CD4-positive, alpha-beta T cell (primary cell): ENCODE measurements around the gene CHEK2. TPM values are rescaled to one million over a fixed set of nuclear protein-coding genes. Genes with fewer than 3 reads are reported as not detected.

Experiments used
- ATAC-seq: fragments of 200-7000 bp; cut with Tn5 transposase; one replicate; pipeline ENCODE4 v1.10.0; 2022; ENCODE audit warnings: mild to moderate bottlenecking; ENCODE audit not compliant: poor library complexity
- CTCF ChIA-PET: fragments of 350-600 bp; sonication (Branson Sonifier 250); formaldehyde crosslinking; loops from one replicate; lab custom pipeline; 2021; ENCODE audit warnings: antibody characterized with exemption, inconsistent platforms; lab: Charles Lee
- POLR2A ChIA-PET: fragments of 350-600 bp; sonication (Branson Sonifier 250); formaldehyde crosslinking; loops from one replicate; lab custom pipeline; 2021; ENCODE audit warnings: antibody characterized with exemption, inconsistent platforms; lab: Charles Lee
- DNase-seq, 14 experiments: peaks; one replicate each; pipeline ENCODE4 v3.0.0-alpha.2; 2013 to 2020; ENCODE audit warnings: mixed read lengths in 2 of 14
- H3K27ac ChIP-seq, 2 donors: one replicate each; pipeline versions ENCODE4 v1.5.1 to v1.7.0; 2013; ENCODE audit warnings: low read length in 2 of 2, low read depth in 1 of 2, mild to moderate bottlenecking in 1 of 2
- H3K27me3 ChIP-seq, 2 experiments: 1 replicate in 1 of 2; 2 replicates in 1 of 2; pipeline versions ENCODE4 v1.6.1 to v1.7.0; 2013; ENCODE audit warnings: low read length in 2 of 2, control low read depth in 1 of 2, mild to moderate bottlenecking in 1 of 2, moderate library complexity in 1 of 2; ENCODE audit not compliant: insufficient read depth in 2 of 2, control insufficient read depth in 1 of 2
- H3K36me3 ChIP-seq: one replicate; pipeline ENCODE4 v1.6.1; 2013; ENCODE audit warnings: low read length, control low read depth; ENCODE audit not compliant: insufficient read depth
- H3K4me1 ChIP-seq: one replicate; pipeline ENCODE4 v1.6.1; 2013; ENCODE audit warnings: low read length, control low read depth; ENCODE audit not compliant: insufficient read depth
- H3K4me3 ChIP-seq: one replicate; pipeline ENCODE4 v1.5.1; 2013; ENCODE audit warnings: mild to moderate bottlenecking, low read length, moderate library complexity
- H3K9me3 ChIP-seq, 2 experiments: 1 replicate in 1 of 2; 2 replicates in 1 of 2; pipeline versions ENCODE4 v1.6.1 to v1.7.0; 2013; ENCODE audit warnings: low read length in 2 of 2, mild to moderate bottlenecking in 2 of 2, control low read depth in 1 of 2, moderate library complexity in 1 of 2; ENCODE audit not compliant: control insufficient read depth in 1 of 2, insufficient read depth in 1 of 2
- H3K27ac Mint-ChIP-seq: one replicate; pipeline ENCODE4 v1.8.0; 2020; ENCODE audit warnings: mixed read lengths
- H3K27me3 Mint-ChIP-seq: one replicate; pipeline ENCODE4 v1.8.0; 2021; ENCODE audit warnings: mixed read lengths
- H3K36me3 Mint-ChIP-seq: one replicate; pipeline ENCODE4 v1.8.0; 2021; ENCODE audit warnings: low read depth, mixed read lengths
- H3K4me1 Mint-ChIP-seq: one replicate; pipeline ENCODE4 v1.8.0; 2021; ENCODE audit warnings: low read depth, mixed read lengths
- H3K4me3 Mint-ChIP-seq: one replicate; pipeline ENCODE4 v1.8.0; 2020; ENCODE audit warnings: mild to moderate bottlenecking, mixed read lengths
- H3K9me3 Mint-ChIP-seq: one replicate; pipeline ENCODE4 v1.8.0; 2020; ENCODE audit warnings: mixed read lengths
- intact Hi-C, 2 experiments: fragments of 100-400 bp; cut with DNase I in 1 of 2; cut with micrococcal nuclease in 1 of 2; formaldehyde crosslinking; loops; one replicate each; pipeline versions ENCODE4 v1.15.1 to v1.9.0; 2023 to 2025; cut with DNase I, micrococcal nuclease
- total RNA-seq, 174 experiments: library from RNA in 2 of 174; stranded (reverse) in 2 of 174; gene quantifications; one replicate each; pipeline ENCODE4 v1.2.3 and lab custom pipeline; 2021 to 2026
- TF ChIP-seq, protein P1 (sequence below): fragments of 200-600 bp; IDR thresholded peaks from one replicate; pipeline ENCODE4 v1.8.0; 2022; ENCODE audit warnings: antibody characterized with exemption, mild to moderate bottlenecking

CHEK2 gene
- total RNA-seq, 2 experiments from 2014 or later, result 2.6 to 4.0 TPM

DNA sequence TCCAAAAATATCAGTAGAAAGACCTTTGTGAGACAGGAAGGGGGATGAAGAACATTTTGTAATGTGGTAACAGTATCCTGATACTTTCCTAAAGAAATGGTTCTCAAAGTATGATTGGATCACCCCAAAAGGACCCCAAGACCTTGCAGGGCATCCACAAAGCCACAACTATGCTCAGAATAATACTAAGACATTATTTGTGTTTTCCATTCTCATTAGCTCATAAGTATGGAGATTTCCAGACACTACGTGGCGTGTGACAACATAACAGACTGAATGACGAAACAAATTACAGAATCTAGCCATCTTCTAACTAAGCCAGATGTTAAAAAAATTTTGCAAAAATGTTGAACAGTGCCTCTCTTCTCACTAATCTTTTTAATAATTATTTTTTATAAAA, 24.9 kb downstream of the CHEK2 start:
- no peak for ATAC-seq
- Histone ChIP-seq H3K4me1 (no peaks in the 10 kb centered on the region), H3K27me3 (no peaks in the 10 kb centered on the region), H3K4me3 (no peak overlapping the region), H3K9me3 (no peaks in the 10 kb centered on the region), H3K36me3 (peaks cover 2% of the 10 kb centered on the region), H3K27ac (no peak overlapping the region)
- H3K36me3 Mint-ChIP-seq, result peaks cover 19% of the 10 kb centered on the region
- no peak overlapping the region for H3K4me3 Mint-ChIP-seq
- ChIA-PET CTCF (no interaction called here), POLR2A (no interaction called here)
- no peaks in the 10 kb centered on the region for H3K27me3 Mint-ChIP-seq
- H3K4me1 Mint-ChIP-seq, result no peaks in the 10 kb centered on the region
- DNase-seq, result no peak
- no peaks in the 10 kb centered on the region for H3K9me3 Mint-ChIP-seq
- H3K27ac Mint-ChIP-seq, result no peak overlapping the region
- intact Hi-C loops, result no loop called here
- TF ChIP-seq, protein P1, sequence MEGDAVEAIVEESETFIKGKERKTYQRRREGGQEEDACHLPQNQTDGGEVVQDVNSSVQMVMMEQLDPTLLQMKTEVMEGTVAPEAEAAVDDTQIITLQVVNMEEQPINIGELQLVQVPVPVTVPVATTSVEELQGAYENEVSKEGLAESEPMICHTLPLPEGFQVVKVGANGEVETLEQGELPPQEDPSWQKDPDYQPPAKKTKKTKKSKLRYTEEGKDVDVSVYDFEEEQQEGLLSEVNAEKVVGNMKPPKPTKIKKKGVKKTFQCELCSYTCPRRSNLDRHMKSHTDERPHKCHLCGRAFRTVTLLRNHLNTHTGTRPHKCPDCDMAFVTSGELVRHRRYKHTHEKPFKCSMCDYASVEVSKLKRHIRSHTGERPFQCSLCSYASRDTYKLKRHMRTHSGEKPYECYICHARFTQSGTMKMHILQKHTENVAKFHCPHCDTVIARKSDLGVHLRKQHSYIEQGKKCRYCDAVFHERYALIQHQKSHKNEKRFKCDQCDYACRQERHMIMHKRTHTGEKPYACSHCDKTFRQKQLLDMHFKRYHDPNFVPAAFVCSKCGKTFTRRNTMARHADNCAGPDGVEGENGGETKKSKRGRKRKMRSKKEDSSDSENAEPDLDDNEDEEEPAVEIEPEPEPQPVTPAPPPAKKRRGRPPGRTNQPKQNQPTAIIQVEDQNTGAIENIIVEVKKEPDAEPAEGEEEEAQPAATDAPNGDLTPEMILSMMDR, result no peak

- H3K4me3 ChIP-seq, result no peak overlapping the region
- Mint-ChIP-seq H3K9me3 (no peaks in the 10 kb centered on the region), H3K36me3 (peaks cover 26% of the 10 kb centered on the region), H3K4me1 (no peaks in the 10 kb centered on the region), H3K4me3 (no peak overlapping the region), H3K27me3 (no peaks in the 10 kb centered on the region), H3K27ac (no peak overlapping the region)
- no peaks in the 10 kb centered on the region for H3K9me3 ChIP-seq
- peaks cover 2% of the 10 kb centered on the region for H3K36me3 ChIP-seq
- H3K4me1 ChIP-seq, result no peaks in the 10 kb centered on the region
- intact Hi-C loops, result no loop called here
- CTCF ChIA-PET, result no interaction called here
- TF ChIP-seq, protein P1, result no peak
- H3K27ac ChIP-seq, result no peak overlapping the region
- ATAC-seq, result no peak
- no peaks in the 10 kb centered on the region for H3K27me3 ChIP-seq
- POLR2A ChIA-PET, result no interaction called here
- no peak for DNase-seq
Observed at GRCh38 chr22:28715611-28716010, 26.0 kb downstream of the CHEK2 start.

- POLR2A ChIA-PET, result no interaction called here
- intact Hi-C loops, result no loop called here
- no peaks in the 10 kb centered on the region for H3K27me3 Mint-ChIP-seq
Observed at GRCh38 chr22:28714043-28714628, 27.5 kb downstream of the CHEK2 start.

More at GRCh38 chr22:28714043-28714628, 27.5 kb downstream of the CHEK2 start:
- Mint-ChIP-seq H3K36me3 (peaks cover 33% of the 10 kb centered on the region), H3K27ac (no peak overlapping the region), H3K9me3 (no peaks in the 10 kb centered on the region), H3K4me3 (no peak overlapping the region), H3K4me1 (no peaks in the 10 kb centered on the region)
- H3K4me1 ChIP-seq, result no peaks in the 10 kb centered on the region
- no peak overlapping the region for H3K4me3 ChIP-seq
- peak in 1 of 14 experiments; percentile 13 for DNase-seq
- H3K9me3 ChIP-seq, result no peaks in the 10 kb centered on the region
- TF ChIP-seq, protein P1, result no peak
- no peaks in the 10 kb centered on the region for H3K27me3 ChIP-seq
- no peak for ATAC-seq
- H3K36me3 ChIP-seq, result no peaks in the 10 kb centered on the region
- CTCF ChIA-PET, result no interaction called here
- no peak overlapping the region for H3K27ac ChIP-seq
